Liver (tissue), 5 donors: ENCODE data around the gene NQO2. TPM values are rescaled to one million over a fixed set of nuclear protein-coding genes. Genes with fewer than 3 reads are reported as not detected.

Source experiments
- polyA plus RNA-seq, 2 donors: library from polyadenylated mRNA; stranded (reverse) in 1 of 2; unstranded in 1 of 2; fragments of 200-250 nt in 1 of 2; fragments of >200 nt in 1 of 2; fragmentation: Nextera tagmentation in 1 of 2; extraction: Ambion mirVana in 1 of 2; gene quantifications; one replicate each; pipeline versions ENCODE4 v1.2.1 to v1.2.3, GENCODE V29; 2013 to 2015
- small RNA-seq: library from RNA; depleted of rRNA; stranded (forward); fragments of <200 nt; gene quantifications from one replicate; pipeline ENCODE3, GENCODE V24; 2014
- total RNA-seq, 2 donors: library from RNA; depleted of rRNA; stranded (reverse); fragments of >200 nt; gene quantifications; one replicate each; pipeline ENCODE4 v1.2.3, GENCODE V29; 2014
- donor health status: healthy.
- donor health status: healthy.
- donor health status: healthy.

The NQO2 gene
- total and polyA plus RNA-seq, 4 donors, result 11.5 to 127 (median 92.7) TPM

Small RNA genes within 50 kb of the gene (small RNA-seq; reads per million reads assigned to genes)
- not detected for gene AL133351.4

Other genes with a start within 250 kb of the NQO2 start
- gene MYLK4, start 249.0 kb upstream of the NQO2 start, total RNA-seq, result under 1 TPM; 0.59 to 0.65 TPM
- gene MYLK4, start 249.0 kb upstream of the NQO2 start, polyA plus RNA-seq, result under 1 TPM; 0.07 to 0.18 TPM
- 10 to 100 TPM; 27.8 to 32.7 TPM for gene WRNIP1, start 234.5 kb upstream of the NQO2 start, total RNA-seq
- gene WRNIP1, start 234.5 kb upstream of the NQO2 start, polyA plus RNA-seq, result 10 to 100 TPM in 1 of 2 donors, 1 to 10 TPM in 1; 10.0 to 20.0 TPM
- 10 to 100 TPM; 14.8 to 34.3 TPM for gene SERPINB1, start 158.0 kb upstream of the NQO2 start, total RNA-seq
- 10 to 100 TPM; 12.5 to 22.3 TPM for gene SERPINB1, start 158.0 kb upstream of the NQO2 start, polyA plus RNA-seq
- gene SERPINB9, start 96.6 kb upstream of the NQO2 start, total RNA-seq, result 1 to 10 TPM; 4.7 to 5.1 TPM
- gene SERPINB9, start 96.6 kb upstream of the NQO2 start, polyA plus RNA-seq, result 1 to 10 TPM; 2.2 to 4.0 TPM
- gene SERPINB6, start 28.3 kb upstream of the NQO2 start, total RNA-seq, result 10 to 100 TPM; 24.0 to 31.2 TPM
- gene SERPINB6, start 28.3 kb upstream of the NQO2 start, polyA plus RNA-seq, result 10 to 100 TPM; 32.3 to 32.4 TPM
- gene RIPK1, start 68.6 kb downstream of the NQO2 start, total RNA-seq, result 10 to 100 TPM; 14.0 to 27.2 TPM
- gene RIPK1, start 68.6 kb downstream of the NQO2 start, polyA plus RNA-seq, result 10 to 100 TPM in 1 of 2 donors, 1 to 10 TPM in 1; 6.7 to 12.6 TPM
- 10 to 100 TPM; 16.0 to 33.4 TPM for gene BPHL, start 118.8 kb downstream of the NQO2 start, total RNA-seq
- gene BPHL, start 118.8 kb downstream of the NQO2 start, polyA plus RNA-seq, result 10 to 100 TPM; 29.6 to 90.8 TPM
- gene TUBB2A, start 157.7 kb downstream of the NQO2 start, total RNA-seq, result 10 to 100 TPM; 89.8 to 94.8 TPM
- 10 to 100 TPM; 53.5 to 86.3 TPM for gene TUBB2A, start 157.7 kb downstream of the NQO2 start, polyA plus RNA-seq
- gene TUBB2B, start 227.8 kb downstream of the NQO2 start, total RNA-seq, result 1 to 10 TPM; 2.1 to 4.6 TPM
- 1 to 10 TPM in 1 of 2 donors, under 1 TPM in 1; 0.22 to 4.3 TPM for gene TUBB2B, start 227.8 kb downstream of the NQO2 start, polyA plus RNA-seq